K562 (cell line): ENCODE measurements around the gene EIF2S1.

Experiments used
- CAMTA2 ChIP-seq: fragments of 250-450 bp; sonication (Bioruptor Pico); conservative IDR thresholded peaks from 2 replicates; pipeline ENCODE4 v1.5.1; 2022
- CREB3 ChIP-seq: fragments of 450-650 bp; conservative IDR thresholded peaks from 2 replicates; pipeline ENCODE4 v1.6.1; 2016; ENCODE audit warnings: missing genetic modification characterization, low read depth, mild to moderate bottlenecking, missing compliant biosample characterization, moderate library complexity
- MTA1 ChIP-seq: fragments of 450-650 bp; IDR thresholded peaks from 2 replicates; pipeline ENCODE4 v1.6.1; 2017; ENCODE audit warnings: borderline replicate concordance
- NCOA6 ChIP-seq: fragments of 450-650 bp; IDR thresholded peaks from 2 replicates; pipeline ENCODE4 v1.6.1; 2017; ENCODE audit warnings: mild to moderate bottlenecking

- TF ChIP-seq CAMTA2 (CRISPR knock-in tag) (no peak), NCOA6 (no peak), CREB3 (tag) (no peak), MTA1 (no peak)
Measured at GRCh38 chr14:67335781-67336180, 24.3 kb upstream of the EIF2S1 start.
